ENCODE results near the gene MVB12B.

- TF ChIP-seq, protein P1, sequence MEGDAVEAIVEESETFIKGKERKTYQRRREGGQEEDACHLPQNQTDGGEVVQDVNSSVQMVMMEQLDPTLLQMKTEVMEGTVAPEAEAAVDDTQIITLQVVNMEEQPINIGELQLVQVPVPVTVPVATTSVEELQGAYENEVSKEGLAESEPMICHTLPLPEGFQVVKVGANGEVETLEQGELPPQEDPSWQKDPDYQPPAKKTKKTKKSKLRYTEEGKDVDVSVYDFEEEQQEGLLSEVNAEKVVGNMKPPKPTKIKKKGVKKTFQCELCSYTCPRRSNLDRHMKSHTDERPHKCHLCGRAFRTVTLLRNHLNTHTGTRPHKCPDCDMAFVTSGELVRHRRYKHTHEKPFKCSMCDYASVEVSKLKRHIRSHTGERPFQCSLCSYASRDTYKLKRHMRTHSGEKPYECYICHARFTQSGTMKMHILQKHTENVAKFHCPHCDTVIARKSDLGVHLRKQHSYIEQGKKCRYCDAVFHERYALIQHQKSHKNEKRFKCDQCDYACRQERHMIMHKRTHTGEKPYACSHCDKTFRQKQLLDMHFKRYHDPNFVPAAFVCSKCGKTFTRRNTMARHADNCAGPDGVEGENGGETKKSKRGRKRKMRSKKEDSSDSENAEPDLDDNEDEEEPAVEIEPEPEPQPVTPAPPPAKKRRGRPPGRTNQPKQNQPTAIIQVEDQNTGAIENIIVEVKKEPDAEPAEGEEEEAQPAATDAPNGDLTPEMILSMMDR (IDR thresholded peaks at IDR 0.05; ENCODE audit: control extremely low read depth in 1 of 3, insufficient read depth in 1 of 3, low read depth in 1 of 3, low read length in 3 of 3), result no peak
- TF ChIP-seq, protein P2, sequence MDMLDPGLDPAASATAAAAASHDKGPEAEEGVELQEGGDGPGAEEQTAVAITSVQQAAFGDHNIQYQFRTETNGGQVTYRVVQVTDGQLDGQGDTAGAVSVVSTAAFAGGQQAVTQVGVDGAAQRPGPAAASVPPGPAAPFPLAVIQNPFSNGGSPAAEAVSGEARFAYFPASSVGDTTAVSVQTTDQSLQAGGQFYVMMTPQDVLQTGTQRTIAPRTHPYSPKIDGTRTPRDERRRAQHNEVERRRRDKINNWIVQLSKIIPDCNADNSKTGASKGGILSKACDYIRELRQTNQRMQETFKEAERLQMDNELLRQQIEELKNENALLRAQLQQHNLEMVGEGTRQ (IDR thresholded peaks at IDR 0.05; ENCODE audit: low read length), result no peak
- TF ChIP-seq TAF1 (IDR thresholded peaks at IDR 0.05; ENCODE audit: low read depth, low read length), result no peak
- TF ChIP-seq CBX5 (IDR thresholded peaks at IDR 0.05; ENCODE audit: low read depth, low read length), result no peak
- TF ChIP-seq SRF (IDR thresholded peaks at IDR 0.05; ENCODE audit: low read depth, low read length), result no peak
- no peak for TF ChIP-seq RXRA (IDR thresholded peaks at IDR 0.05; ENCODE audit: insufficient read depth, low read depth, low read length)
These were observed 179.2 kb downstream of the MVB12B start for GRCh38 chr9:126505697-126506346.
